Measurements from ENCODE around the gene NOP53. TPM values are rescaled to one million over a fixed set of nuclear protein-coding genes. Genes with fewer than 3 reads are reported as not detected.
"Not testable (repeated sequence)": the region's sequence is repeated elsewhere in the genome, so short reads cannot be mapped to it uniquely, and the experiment has no call there.

Gene NOP53
- total and polyA plus RNA-seq, 3 donors from 2014 or later = 166 to 325 (median 309) TPM

DNA sequence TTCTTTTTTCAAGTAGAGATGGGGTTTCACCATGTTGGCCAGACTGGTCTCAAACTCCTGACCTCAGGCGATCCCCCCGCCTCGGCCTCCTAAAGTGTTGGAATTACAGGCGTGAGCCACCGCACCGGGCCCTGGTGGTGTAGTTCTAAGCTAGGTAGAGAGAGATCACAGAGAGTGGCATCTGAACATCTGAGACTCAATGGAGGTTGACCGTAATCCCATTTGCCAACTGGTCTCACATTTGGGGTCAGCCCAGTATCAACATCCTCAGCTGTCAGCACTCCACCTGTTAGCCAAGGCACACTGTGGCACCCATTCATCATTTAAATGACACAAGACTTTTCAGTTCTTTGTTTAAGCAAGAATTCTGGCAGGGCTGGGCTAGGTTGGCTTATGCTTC is 41.2 kb downstream of the NOP53 start:
- no peak overlapping the region for H3K4me3 ChIP-seq
- 93 to 97% methylated on average over 5 to 7 of the region's 7 CpGs for WGBS, 2 donors
- no peak overlapping the region for H3K27ac ChIP-seq
- H3K36me3 ChIP-seq (ENCODE audit: low read depth, missing control alignments) = no peaks in the 10 kb centered on the region
- no peaks in the 10 kb centered on the region for H3K9me3 ChIP-seq
- TF ChIP-seq, protein P1, sequence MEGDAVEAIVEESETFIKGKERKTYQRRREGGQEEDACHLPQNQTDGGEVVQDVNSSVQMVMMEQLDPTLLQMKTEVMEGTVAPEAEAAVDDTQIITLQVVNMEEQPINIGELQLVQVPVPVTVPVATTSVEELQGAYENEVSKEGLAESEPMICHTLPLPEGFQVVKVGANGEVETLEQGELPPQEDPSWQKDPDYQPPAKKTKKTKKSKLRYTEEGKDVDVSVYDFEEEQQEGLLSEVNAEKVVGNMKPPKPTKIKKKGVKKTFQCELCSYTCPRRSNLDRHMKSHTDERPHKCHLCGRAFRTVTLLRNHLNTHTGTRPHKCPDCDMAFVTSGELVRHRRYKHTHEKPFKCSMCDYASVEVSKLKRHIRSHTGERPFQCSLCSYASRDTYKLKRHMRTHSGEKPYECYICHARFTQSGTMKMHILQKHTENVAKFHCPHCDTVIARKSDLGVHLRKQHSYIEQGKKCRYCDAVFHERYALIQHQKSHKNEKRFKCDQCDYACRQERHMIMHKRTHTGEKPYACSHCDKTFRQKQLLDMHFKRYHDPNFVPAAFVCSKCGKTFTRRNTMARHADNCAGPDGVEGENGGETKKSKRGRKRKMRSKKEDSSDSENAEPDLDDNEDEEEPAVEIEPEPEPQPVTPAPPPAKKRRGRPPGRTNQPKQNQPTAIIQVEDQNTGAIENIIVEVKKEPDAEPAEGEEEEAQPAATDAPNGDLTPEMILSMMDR (IDR thresholded peaks at IDR 0.05) = no peak
- TF ChIP-seq POLR2A (IDR thresholded peaks at IDR 0.05) = no peak
- DNase-seq = no peak
- intact Hi-C loops (cut with DNase I; ENCODE audit: low total_unique reads) = loop anchor here (10.0 kb wide), 1 partner anchor 72 kb away; the partner anchor contains the start of gene EHD2
- no peaks in the 10 kb centered on the region for H3K4me1 ChIP-seq
- no peaks in the 10 kb centered on the region for H3K27me3 ChIP-seq

DNA sequence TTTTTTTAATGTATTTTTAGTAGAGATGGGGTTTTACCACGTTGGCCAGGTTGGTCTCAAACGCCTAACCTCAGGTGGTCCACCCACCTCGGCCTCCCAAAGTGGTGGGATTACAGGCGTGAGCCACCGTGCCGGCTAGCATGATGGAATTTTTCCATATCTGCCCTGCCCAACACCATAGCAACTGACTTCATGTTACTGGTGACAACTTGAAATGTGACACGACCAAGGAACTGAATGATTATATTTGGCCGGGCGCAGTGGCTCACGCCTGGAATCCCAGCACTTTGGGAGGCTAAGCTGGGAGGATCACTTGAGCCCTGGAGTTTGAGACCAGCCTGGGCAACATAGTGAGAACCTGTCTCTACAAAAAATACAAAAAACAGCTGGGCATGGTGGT is 42.0 kb downstream of the NOP53 start:
- not testable (repeated sequence) for H3K27ac ChIP-seq
- WGBS, 2 donors = 80 to 86% methylated on average over 10 of the region's 10 CpGs

DNA sequence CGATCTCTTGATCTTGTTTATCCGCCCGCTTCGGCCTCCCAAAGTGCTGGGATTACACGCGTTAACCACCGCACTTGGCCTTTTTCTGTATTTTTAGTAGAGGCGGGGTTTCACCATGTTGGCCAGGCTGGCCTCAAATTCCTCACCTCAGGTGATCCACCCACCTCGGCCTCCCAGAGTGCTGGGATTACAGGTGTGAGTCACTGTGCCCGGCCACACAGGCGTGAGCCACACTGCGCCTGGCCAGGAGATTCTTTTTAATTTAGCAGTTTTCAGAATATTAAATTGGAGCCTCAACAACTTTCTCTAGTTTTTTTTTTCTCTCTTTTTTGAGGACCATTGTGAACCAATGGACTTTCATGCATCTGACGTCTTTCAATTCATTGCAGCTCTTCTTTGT is 44.5 kb downstream of the NOP53 start:
- not testable (repeated sequence) for DNase-seq; H3K27me3 ChIP-seq; H3K9me3 ChIP-seq; H3K36me3 ChIP-seq (ENCODE audit: low read depth, missing control alignments); H3K4me1 ChIP-seq; H3K27ac ChIP-seq
- peak overlapping the region in 1 of 2 donors; percentile 15 for H3K4me3 ChIP-seq
- intact Hi-C loops (cut with DNase I; ENCODE audit: low total_unique reads) = loop anchor here (10.0 kb wide), 1 partner anchor 75 kb away; the partner anchor contains the start of gene EHD2
- 61 to 79% methylated on average over 13 of the region's 13 CpGs for WGBS, 2 donors

More for the DNA sequence above, 42.0 kb downstream of the NOP53 start:
- H3K36me3 ChIP-seq (ENCODE audit: low read depth, missing control alignments); H3K27me3 ChIP-seq; H3K4me1 ChIP-seq; DNase-seq; H3K9me3 ChIP-seq; H3K4me3 ChIP-seq: not testable (repeated sequence)
- intact Hi-C loops (cut with DNase I; ENCODE audit: low total_unique reads) = loop anchor here (10.0 kb wide), 1 partner anchor 73 kb away; the partner anchor contains the start of gene EHD2

DNA sequence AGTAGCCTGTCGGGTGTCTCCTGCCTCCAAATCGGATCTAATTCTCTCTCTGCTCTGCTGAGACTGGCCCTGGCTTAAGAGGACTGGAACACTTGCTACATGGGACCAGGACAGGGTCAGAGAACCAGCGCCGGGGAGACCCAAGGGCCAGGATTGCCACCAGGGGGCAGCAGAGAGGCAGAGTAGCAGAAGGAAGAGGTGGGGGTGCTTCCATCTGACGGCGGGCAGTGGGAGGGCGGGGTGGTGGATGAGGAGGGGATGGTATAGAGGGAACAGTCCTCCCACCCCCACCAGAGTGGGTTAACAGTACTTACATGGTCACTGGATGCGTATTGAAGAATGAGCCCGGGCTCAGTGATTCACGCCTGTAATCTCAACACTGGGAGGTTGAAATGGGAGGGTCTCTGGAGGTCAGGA is 45.1 kb downstream of the NOP53 start:
- H3K27me3 ChIP-seq = no peaks in the 10 kb centered on the region
- no peaks in the 10 kb centered on the region for H3K36me3 ChIP-seq (ENCODE audit: low read depth, missing control alignments)
- DNase-seq = peak; percentile 93
- WGBS, 2 donors = 10 to 12% methylated on average over 9 to 10 of the region's 10 CpGs
- no peaks in the 10 kb centered on the region for H3K9me3 ChIP-seq
- H3K4me3 ChIP-seq = no peak overlapping the region
- intact Hi-C loops (cut with DNase I; ENCODE audit: low total_unique reads) = no loop called here
- no peak overlapping the region for H3K27ac ChIP-seq
- no peaks in the 10 kb centered on the region for H3K4me1 ChIP-seq
- TF ChIP-seq, protein P1 (IDR thresholded peaks at IDR 0.05) = peak; percentile 48 to 96 (median 71)
- TF ChIP-seq POLR2A (IDR thresholded peaks at IDR 0.05) = no peak

DNA sequence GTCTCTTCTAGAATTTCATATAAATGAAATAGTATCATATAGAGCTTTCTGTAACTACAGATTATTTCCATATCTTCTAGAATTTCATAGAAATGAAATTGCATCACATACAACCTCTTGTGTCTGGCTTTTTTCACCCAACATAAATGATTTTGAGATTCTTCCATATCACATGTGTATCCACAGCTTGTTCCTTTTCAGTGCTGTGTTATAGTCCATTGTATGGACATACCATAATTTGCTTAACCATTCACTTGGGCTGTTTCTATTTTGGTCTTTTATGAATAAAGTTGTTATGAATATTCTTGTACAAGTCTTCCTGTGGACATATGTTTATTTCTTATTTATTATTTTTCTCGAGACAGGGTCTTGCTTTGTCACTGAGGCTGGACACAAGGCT is 47.3 kb downstream of the NOP53 start:
- TF ChIP-seq, protein P1 (IDR thresholded peaks at IDR 0.05) = no peak
- TF ChIP-seq POLR2A (IDR thresholded peaks at IDR 0.05) = no peak
- H3K4me1 ChIP-seq = no peaks in the 10 kb centered on the region
- 85 to 95% methylated on average over 1 of the region's 1 CpG for WGBS, 2 donors
- no peak overlapping the region for H3K27ac ChIP-seq
- no peak for DNase-seq
- H3K36me3 ChIP-seq (ENCODE audit: low read depth, missing control alignments) = no peaks in the 10 kb centered on the region
- intact Hi-C loops (cut with DNase I; ENCODE audit: low total_unique reads) = no loop called here
- H3K4me3 ChIP-seq = no peak overlapping the region
- H3K27me3 ChIP-seq = no peaks in the 10 kb centered on the region
- no peaks in the 10 kb centered on the region for H3K9me3 ChIP-seq

DNA sequence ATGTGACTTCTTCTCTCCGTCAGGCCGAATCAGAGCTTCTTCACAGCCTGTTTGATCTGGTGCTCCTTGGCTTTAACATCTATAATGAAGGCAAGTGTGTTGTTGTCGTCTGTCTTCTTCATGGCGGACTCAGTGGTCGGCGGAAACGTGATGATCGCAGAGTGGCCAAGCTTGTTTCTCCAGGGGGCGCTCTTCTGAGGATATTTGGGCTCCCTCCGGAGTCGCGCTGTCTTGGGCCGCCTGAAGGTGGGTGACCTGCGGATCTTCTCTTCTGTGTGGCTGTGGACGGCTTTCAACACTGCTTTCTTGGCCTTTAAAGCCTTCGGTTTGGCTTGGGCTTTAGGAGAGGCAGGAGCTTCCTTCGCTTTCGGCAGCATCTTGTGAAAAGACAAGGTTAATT is 49.2 kb downstream of the NOP53 start:
- no peak for TF ChIP-seq POLR2A (IDR thresholded peaks at IDR 0.05)
- TF ChIP-seq, protein P1 (IDR thresholded peaks at IDR 0.05) = no peak
- WGBS, 2 donors = 67 to 72% methylated on average over 18 of the region's 18 CpGs

More for the DNA sequence above, 49.2 kb downstream of the NOP53 start:
- intact Hi-C loops (cut with DNase I; ENCODE audit: low total_unique reads) = no loop called here
- DNase-seq = no peak
- no peak overlapping the region for H3K4me3 ChIP-seq
- H3K27me3 ChIP-seq = no peaks in the 10 kb centered on the region
- no peaks in the 10 kb centered on the region for H3K9me3 ChIP-seq
- no peak overlapping the region for H3K27ac ChIP-seq
- H3K4me1 ChIP-seq = no peaks in the 10 kb centered on the region
- H3K36me3 ChIP-seq (ENCODE audit: low read depth, missing control alignments) = no peaks in the 10 kb centered on the region
